ENCODE measurements around the gene MAJIN.

DNA sequence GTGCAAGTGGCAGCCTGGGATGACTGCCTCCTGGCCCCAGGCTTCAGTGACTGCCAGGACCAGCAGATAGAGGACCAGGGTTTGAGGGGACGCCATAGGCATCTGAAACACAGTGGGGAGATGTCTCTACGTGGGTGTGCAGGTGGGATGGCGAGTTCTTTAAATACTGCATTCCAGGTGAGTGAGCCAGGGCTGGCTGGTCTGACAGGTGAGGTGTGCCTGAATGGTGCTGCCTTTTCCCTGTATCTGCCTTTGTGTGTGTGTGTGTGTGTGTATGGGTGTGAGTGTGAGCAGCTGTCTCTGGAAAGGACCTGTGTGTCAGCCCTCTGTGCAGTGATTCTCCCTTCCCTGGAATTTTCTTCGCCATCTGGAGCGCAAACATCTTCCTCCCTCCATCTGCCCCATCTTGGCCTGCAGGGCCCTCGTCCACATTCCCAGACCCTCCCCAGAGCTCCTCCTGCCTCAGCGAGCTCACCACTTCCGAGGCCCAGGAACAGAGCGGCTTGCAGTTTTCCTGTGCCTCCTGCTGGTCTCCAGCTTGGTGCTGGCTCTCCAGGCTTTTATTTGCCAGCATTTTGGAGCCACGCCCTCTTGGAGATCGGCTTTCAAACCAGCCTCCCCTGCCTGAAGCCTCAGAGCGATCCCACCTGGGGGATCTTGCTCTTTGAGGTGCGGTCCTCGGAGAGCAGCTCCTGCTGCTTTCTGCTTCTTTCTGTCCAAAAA lies 36.4 kb downstream of the MAJIN start, which contains the start of gene GPHA2:
- TF ChIP-seq EZH2 (IDR thresholded peaks at IDR 0.05; ENCODE audit: borderline replicate concordance, low read depth, low read length, poor library complexity, severe bottlenecking), result no peak
- TF ChIP-seq, protein P1, sequence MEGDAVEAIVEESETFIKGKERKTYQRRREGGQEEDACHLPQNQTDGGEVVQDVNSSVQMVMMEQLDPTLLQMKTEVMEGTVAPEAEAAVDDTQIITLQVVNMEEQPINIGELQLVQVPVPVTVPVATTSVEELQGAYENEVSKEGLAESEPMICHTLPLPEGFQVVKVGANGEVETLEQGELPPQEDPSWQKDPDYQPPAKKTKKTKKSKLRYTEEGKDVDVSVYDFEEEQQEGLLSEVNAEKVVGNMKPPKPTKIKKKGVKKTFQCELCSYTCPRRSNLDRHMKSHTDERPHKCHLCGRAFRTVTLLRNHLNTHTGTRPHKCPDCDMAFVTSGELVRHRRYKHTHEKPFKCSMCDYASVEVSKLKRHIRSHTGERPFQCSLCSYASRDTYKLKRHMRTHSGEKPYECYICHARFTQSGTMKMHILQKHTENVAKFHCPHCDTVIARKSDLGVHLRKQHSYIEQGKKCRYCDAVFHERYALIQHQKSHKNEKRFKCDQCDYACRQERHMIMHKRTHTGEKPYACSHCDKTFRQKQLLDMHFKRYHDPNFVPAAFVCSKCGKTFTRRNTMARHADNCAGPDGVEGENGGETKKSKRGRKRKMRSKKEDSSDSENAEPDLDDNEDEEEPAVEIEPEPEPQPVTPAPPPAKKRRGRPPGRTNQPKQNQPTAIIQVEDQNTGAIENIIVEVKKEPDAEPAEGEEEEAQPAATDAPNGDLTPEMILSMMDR (conservative IDR thresholded peaks at IDR 0.05; ENCODE audit: low read depth, low read length), result no peak; the same call in 1 of the 2 replicates
